GM19025 (cell line): Measurements from ENCODE around the gene HOXC10.

Source experiments
- ATAC-seq: cut with Tn5 transposase; IDR thresholded peaks from one replicate; pipeline ENCODE4 v1.9.1; 2021; ENCODE audit warnings: mild to moderate bottlenecking, low read depth, moderate library complexity; ENCODE audit not compliant: unreplicated experiment

HOXC10 gene

DNA sequence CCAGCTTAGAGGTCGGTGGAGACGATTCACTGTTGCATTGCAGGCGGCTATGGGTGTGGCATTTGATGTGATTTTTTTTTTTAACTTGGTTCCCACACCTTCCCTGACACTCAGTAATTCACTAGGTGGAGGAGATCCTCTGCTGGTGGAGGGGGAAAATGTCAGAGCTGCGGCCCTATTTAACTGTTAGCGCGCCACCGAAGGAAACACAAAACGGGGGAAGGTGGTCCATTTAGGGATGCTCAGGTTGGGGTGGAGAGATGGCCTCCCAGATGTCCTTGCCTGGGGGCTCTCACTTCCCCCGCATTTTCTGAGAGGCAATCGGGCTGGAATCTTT is 34.5 kb upstream of the HOXC10 start:
- no peak for ATAC-seq

DNA sequence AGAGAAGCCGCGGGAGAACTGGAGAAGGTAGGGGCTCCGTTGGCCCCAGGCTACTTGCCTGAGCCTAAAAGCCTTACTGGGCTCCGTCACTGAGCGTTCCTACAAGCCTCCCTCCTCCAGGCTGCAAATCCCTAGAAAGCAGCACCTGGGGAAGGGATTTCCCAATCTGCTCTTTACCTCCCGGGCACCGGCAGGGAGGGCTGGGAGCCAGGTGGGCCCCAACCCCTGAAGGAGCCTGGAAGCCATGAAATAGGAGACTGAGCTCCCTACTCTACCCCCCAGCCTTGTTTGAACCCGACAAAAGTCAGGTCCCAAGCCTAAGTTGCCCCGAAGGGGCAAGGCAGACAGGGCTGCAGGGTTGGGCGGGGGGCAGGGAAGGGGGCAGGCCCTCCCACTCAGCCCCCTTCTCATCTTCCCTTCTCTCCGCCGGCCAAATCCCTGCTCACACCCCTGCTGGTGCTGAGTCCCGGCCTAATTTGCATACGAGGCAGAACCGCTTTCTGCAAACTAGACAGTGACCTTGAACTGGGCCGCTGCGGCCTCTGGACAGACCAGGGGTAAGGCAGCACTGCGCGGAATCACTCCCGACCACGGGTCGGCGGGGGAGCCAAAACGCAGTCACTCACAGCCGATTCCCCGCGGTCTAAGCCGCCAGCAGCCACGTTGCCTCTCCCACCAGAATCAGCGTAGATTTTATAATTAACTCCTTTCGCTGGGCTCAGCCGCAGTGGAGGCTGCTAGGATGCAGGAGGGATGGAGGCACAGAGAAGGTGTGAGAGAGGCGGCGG is 34.0 kb upstream of the HOXC10 start:
- ATAC-seq: no peak

DNA sequence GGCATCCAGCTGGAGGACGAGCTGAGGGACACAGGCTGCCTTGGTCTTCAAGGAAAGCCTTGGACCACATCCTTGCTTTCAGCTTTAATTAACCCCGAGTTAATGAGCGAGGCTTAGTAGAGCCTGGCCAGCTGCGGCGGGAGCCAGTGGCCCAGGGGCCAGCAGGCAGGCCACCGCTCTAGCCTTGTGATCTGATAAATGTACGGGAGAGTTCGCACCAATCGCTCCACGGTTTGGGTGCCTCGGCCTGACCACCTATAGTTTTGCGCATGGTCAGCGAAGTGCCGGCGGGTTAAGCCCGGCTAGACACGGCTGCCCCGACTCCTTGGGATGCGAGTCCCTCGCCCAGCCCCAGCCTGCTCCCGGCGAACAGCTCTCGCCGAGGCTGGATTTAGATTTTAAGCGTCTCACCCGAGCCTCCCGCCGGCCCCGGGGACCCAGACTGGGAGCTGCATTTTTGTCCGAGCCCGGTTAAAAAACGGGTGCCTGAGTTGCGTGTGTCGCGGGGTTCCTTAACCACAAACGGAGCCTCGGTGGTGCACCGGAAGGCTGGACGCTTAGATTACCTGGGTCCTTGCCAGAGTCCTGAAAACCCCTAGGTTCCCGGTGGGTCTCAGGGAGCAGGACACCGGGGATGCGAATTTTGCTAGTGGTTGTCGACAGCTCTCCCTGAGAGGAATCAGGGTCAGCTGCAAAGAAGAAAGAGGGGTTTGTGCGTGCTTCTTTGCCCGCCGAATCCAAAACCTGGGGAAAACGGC is 33.2 kb upstream of the HOXC10 start:
- ATAC-seq: no peak

DNA sequence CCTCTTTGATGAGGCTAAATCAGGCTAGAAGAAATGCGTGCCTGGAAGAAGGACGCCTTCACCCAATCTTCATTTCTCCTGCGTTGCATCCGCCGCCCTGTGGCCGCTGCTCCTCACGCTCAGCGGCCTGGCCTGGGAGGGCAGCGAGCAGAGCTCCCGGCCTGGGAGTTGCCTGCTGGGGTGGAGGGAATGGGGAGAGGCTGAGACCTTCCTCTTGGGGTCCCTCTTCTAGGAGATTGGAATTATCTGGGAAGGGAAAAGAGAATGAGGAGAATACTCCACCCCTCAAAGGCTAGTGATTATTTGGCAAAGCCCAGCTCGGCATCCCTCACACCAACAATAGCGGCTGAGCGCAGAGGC is 32.6 kb upstream of the HOXC10 start:
- ATAC-seq: no peak

DNA sequence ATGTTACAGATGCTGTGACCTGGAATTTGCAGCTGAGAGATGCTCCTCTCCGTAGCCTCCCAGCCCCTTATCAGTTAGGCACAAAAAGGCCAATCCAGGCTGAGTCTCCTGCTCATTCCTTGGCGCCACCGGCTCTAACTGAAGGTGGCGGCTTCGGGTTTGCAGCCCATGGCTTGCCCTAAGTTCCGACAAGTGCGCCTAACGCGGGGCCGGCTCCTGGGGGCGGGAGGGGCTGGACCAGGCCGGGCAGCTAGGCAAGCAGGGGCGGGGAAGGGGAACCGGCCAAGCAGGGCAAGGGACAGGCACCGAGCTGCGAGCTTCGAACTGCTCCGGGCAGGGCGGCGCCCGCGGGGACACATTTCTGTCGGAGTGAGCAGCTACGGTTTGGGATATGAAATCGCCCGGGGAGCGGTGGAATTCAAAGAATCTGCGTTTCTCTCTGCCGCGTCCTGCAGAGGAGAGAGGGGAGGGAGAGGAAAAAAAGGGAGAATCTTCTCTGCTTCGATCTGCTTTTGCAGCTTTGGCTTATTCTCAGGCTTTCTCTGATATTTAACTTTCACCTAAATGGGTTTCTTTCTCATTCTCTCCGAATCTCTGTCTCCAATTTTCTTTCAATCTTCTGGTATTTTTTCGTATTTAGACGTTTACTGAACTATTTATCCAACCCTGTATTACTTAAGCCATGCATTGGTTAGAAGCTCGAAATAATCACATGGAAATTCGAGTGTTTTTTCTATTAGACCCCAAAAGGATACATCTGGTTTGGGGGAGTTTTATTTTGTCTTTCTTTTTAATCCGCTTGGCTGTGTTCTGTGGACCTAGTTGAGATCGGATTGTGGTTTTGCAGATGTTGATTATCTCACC is 31.8 kb upstream of the HOXC10 start:
- no peak for ATAC-seq

DNA sequence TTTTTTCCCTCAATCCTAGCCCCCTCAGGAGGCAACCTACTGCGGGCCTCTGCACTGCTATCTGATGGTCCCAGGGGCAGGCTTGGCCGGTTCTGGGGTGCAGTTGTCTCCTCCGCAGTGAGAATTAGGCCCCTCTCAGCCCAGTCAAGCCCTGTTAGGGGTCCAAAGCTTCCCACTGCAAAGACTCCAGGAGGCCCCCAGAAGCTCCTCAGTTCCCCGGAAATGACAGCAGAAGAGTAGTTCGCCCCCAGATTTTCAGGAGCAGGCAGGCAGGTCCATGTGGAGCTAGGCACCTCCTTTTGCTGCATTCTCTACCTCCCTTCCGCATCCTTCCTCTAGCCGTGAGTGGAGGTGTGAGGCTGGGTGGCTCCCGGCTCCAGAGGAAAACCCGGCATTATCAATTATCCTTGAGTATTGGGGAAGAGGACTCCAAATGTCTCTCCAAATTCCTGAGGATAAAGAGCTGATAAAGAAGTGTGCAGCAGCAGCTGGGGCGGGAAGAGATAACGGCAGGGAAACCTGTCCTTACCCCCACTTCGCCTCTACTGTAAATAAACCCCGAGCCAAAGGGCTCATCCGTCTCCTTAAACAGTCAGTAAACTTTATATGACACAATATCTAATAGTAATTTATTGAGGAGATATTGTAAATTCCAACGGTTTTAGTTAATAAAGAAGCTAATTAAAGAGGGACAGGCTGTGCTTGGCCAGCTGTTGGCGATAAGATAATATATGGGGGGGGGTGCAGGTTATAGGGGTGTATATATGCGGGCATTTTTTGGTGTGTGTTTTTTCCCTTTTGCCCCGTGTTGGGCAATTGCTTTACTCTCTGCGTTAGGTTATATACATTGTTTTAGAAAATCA is 30.9 kb upstream of the HOXC10 start:
- ATAC-seq: no peak

DNA sequence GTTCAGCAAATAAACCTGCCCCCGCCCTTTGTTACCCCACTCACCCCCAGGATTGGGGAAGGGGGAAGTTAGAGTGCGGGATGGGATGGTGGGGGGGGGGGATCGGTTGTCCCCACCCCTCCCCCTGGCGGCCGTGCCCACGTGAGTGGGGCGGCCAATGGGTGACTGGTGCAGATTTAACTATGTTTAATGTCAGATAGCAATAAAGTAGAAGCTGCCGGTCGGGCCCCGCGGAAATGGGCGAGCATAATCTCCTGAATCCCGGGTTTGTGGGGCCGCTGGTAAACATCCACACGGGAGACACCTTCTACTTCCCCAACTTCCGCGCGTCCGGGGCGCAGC is 30.3 kb upstream of the HOXC10 start, which contains the start of gene HOXC12:
HOXC12 (plus strand) TSS at position 210 of the 342 bp plus-strand sequence; CDS start at position 237, 27 bp downstream.
- no peak for ATAC-seq

DNA sequence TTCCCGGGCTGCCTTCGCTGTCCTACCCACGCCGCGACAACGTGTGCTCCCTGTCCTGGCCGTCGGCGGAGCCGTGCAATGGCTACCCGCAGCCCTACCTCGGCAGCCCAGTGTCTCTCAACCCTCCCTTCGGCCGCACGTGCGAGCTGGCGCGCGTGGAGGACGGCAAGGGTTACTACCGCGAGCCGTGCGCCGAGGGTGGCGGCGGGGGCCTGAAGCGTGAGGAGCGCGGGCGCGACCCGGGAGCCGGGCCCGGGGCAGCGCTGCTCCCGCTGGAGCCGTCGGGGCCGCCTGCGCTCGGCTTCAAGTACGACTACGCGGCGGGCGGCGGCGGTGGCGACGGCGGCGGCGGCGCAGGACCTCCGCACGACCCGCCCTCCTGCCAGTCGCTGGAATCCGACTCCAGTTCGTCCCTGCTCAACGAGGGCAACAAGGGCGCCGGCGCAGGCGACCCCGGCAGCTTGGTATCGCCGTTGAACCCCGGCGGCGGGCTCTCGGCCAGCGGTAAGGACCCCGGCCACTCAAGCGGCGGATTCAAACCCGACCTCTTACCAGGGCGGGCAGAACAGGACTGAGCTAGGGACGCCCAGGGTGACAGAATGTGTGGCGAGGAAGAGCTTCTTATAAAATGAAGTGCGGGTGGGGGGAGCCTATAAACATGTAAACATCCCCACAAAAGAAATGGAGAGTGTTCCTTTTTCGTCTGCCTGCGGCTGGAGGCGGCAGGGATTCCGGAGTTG is 29.7 kb upstream of the HOXC10 start:
- ATAC-seq: no peak

DNA sequence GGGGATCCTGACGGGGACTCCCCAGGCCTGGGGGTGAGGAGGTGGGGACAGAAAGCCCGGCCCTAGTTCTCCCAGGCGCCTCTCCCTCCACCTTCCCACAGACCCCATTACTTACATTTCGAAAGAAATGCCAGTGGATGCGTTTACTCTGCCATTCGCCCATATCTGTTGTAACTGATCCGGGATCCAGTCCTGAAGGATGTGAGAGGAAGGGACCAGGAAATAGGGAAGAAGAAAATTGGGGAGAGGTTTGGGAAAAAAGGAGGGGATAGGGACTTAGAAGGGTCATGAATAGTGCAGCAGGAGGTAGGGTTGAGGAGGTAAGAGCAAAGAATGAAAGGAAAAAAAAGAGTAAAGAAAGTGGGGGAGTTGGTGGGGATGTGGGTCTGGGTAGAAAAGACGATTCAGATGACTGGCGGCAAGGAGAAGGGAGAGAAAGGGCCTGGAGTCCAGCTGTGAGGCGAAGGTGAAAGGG is 29.1 kb upstream of the HOXC10 start:
- ATAC-seq: no peak

DNA sequence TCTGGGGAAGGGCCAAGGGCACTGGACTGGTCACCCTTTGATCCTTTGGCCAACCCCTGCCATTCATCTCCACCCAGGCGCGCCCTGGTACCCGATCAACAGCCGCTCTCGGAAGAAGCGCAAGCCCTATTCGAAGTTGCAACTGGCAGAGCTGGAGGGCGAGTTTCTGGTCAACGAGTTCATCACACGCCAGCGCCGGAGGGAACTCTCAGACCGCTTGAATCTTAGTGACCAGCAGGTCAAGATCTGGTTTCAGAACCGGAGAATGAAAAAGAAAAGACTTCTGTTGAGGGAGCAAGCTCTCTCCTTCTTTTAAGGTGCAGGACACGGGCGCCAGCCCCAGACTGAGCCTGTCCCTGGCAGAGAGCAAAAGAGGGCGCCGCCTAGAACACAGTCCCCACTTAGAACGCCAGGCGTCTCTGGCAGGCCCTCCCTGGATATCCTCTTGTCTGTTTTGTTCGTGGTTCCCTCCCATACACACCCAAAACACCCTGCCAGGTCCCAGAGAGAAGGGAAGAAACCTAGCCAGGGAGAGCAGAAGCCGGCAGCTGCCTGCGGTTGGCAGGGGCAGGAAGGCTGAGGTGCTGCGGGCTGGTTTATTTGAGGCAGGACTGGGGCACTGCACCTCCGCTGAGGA is 28.6 kb upstream of the HOXC10 start:
- ATAC-seq: no peak

DNA sequence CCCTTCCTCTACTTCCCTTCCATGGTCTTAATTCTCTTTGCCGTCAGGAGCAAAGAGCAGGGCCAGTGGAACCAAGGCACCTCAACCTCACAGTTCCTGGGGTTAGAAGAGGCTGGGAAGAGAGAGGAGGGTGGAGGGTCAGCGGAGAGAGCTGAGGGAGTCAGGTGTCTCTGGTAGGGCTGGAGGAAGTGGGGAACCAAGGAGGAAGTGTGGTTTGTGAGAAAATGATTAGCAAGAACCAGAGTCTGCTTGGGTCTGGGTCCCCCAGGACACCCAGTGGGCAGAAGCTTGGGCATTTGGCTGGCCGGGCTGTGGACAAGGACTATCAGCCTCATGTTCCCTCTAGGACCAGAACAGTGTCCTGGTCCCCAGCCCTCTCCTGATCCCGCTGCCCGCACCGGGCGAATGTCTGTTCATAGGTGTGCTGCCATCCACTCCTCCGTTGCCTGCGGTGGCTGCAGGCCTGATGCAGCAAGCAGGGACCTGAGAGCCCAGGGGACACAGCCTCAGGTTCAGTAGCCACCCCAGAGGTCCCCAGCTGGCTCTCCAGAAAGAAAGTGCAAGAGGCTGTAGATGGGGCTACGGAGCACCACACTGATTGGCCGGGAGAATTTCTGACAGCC is 27.9 kb upstream of the HOXC10 start:
- ATAC-seq: no peak

DNA sequence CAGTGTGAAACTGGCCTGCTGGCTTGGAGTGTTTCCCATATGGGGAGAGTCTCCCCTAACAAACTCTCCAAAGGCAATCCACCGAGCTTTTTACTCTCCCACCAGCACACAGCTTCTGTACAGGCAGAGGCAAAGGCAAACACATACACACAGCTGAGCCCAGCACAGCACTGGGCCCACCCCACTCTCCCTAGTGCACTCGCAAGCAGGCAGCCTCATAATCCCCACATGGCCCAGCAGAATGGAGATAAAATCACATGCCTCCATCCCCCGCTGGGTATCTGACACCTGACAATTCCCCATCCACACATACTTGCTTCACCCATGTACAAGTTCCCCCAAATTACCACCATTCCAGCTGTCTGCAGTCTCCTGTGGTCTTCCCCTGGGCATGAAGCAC is 26.8 kb upstream of the HOXC10 start:
- no peak for ATAC-seq

DNA sequence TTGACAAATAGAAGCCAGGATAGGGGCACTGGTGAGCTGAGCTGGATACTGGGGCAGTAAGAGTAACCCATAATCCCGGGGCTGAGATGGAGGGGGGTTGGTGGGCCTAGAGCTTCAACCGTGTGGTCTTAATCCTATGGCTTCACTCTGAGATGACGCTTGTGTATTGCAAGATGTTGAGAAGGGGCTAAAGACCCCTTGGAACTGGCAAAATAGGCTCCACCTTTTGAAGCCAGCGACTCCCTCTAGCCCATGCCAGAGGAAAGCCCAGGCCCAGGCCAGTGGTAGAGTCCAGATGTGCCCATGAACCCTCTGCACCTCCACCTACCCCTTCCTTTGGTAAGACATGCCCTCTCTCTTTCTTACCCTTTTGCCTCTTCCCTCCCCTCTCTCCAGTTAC is 25.6 kb upstream of the HOXC10 start:
- no peak for ATAC-seq

DNA sequence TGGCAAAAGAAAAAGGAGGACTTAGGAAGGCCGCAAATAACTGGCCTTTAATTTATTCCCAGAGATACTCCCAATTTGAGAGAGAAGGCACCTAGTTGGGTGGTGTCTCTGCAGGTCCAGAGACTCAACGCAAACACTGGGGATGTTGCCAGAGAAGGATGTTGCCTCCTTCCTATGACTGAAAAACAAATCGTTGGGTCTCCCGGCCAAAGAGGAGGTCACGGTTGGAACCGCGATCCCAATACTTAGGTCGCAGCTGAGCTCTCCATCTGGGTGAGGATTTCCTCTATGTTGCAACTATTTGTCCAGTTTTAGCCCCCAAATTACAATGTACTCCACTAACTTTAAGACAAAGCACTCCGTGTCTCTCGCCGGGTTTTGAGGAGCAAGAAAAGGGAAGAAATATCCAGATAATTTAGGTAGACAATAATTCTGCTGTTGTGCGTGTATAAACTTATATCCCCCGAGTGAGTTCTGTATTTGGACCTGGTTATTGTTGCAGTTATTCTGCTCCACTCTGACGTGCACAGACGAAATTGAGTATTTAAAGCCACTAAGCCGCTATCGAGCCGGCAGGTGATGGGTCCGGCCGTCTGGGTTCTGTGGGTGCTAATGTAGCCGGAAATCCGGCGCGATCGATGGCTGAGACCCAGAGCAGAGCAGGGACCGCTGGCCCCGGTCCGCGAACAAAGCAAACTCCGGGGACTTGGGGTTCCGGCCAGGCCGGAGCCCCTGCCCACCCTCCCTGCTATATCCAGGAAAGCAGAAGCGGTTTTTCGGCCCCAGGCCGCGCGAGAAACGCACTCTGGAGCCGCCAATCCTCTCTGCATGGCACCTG is 24.5 kb upstream of the HOXC10 start:
- no peak for ATAC-seq

DNA sequence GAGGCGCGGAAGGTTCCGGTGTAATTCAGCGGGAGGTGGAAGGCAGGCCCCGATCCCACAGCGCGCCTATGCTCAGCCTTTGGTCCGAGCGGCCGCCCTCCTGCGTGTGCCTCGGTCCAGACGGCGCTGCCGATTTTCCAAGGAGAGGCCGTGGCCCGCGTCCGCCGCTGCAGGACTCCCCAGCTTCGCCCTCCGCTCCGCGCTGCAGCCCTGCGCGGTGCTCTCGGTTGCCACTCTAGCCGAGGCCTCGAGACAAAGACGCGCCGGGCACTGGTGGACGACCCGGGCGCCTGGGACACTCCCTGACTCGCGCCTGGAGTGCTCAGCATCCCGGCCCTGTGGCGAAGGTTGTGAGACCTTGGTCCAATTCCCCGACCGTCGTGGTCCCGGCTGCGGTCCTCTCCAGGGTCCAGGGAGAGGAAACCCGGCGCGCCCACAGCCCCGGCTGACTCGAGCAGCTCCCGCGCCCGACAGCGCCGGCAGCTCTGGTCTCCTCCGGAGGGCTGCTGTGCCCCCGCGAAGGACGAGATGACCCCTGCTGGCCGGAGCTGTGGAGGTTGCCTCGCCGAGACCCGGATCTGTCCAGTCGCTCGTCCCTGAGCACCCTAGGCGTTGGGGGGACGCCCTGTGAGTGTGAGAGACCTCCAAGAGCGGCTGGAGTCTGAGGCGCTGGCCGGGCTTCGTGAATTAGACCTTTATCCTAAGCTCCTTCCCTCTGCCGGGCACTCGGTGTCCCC is 23.8 kb upstream of the HOXC10 start:
- no peak for ATAC-seq

DNA sequence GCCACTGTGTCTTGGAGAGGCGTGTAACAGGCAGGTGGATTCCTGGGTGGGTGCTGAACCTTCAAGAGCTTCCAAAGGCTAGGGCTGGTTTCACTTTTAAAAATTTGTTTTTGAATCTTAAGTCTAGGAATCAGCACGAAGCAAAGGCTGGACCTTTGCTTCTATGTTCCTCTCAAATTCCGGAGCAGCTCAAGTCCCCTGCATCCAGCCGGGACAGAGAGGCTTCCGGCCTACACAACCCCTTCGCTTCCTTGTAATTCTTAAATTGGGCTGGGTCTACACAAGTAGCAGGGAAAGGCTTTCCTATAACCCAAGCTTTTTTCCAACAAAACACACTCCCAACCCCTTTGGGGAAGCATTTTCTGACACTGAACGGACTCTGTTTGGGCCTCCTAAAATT is 21.9 kb upstream of the HOXC10 start:
- ATAC-seq: no peak
